Measurements from ENCODE around the gene PCDH10. TPM values are rescaled to one million over a fixed set of nuclear protein-coding genes. Genes with fewer than 3 reads are reported as not detected.

The PCDH10 gene
- total and polyA plus RNA-seq, 2 of the 8 experiments (the other 6 are each of a cell fraction or from before 2014, with no cell fraction given): 2.2 to 10.0 TPM

- Histone ChIP-seq H3K9ac (replicated peaks in 1 of 4; ENCODE audit: extremely low read depth in 1 of 4, low read depth in 3 of 4, low read length in 3 of 4) (no peak overlapping the region), H2BK5ac (ENCODE audit: low read depth, low read length) (no peak overlapping the region), H4K5ac (ENCODE audit: insufficient read length, low read depth, low read length) (no peak overlapping the region), H2AFZ (ENCODE audit: low read length) (no peak overlapping the region), H3K4me2 (ENCODE audit: insufficient read depth in 1 of 2, low read depth in 2 of 2, low read length in 2 of 2) (no peak overlapping the region), H2BK120ac (replicated peaks; ENCODE audit: low read depth, low read length) (no peak overlapping the region), H3K23ac (ENCODE audit: insufficient read length) (no peak overlapping the region), H4K20me1 (replicated peaks in 1 of 2; ENCODE audit: control insufficient read depth in 1 of 2, insufficient read depth in 2 of 2, low read length in 2 of 2) (no peaks in the 10 kb centered on the region), H3K79me1 (ENCODE audit: low read depth, low read length) (no peaks in the 10 kb centered on the region), H4K91ac (replicated peaks; ENCODE audit: insufficient read length, low read length) (no peak overlapping the region), H4K8ac (ENCODE audit: extremely low read depth, insufficient read depth, low read length) (no peak overlapping the region), H2BK20ac (ENCODE audit: low read length) (no peak overlapping the region), H3K4me3 (ENCODE audit: extremely low read depth in 1 of 4, insufficient read depth in 2 of 4, low read depth in 3 of 4, low read length in 4 of 4) (no peak overlapping the region), H3K9me3 (ENCODE audit: insufficient read depth in 2 of 2, low read depth in 1 of 2, low read length in 1 of 2) (no peaks in the 10 kb centered on the region), H3K79me2 (ENCODE audit: control insufficient read depth in 1 of 2, insufficient read depth in 2 of 2, low read length in 2 of 2) (no peaks in the 10 kb centered on the region), H3K56ac (replicated peaks; ENCODE audit: insufficient read length, low read depth, low read length) (no peak overlapping the region), H2BK12ac (ENCODE audit: low read depth, low read length) (no peak overlapping the region), H3K14ac (ENCODE audit: insufficient read length) (no peak overlapping the region), H2AK5ac (ENCODE audit: low read depth, low read length) (no peak overlapping the region), H3K4me1 (replicated peaks in 1 of 4; ENCODE audit: control insufficient read depth in 3 of 4, insufficient read depth in 4 of 4, low read length in 3 of 4) (no peaks in the 10 kb centered on the region), H2BK15ac (ENCODE audit: low read length) (no peak overlapping the region), H3K27ac (ENCODE audit: low read depth, low read length) (no peak overlapping the region), H3K4ac (replicated peaks; ENCODE audit: insufficient read length, low read depth, low read length) (no peak overlapping the region), H3K27me3 (replicated peaks in 1 of 4; ENCODE audit: control insufficient read depth in 3 of 4, extremely low read depth in 1 of 4, insufficient read depth in 3 of 4, low read length in 3 of 4) (no peaks in the 10 kb centered on the region), H3K36me3 (ENCODE audit: control insufficient read depth in 2 of 4, insufficient read depth in 4 of 4, low read length in 3 of 4) (no peaks in the 10 kb centered on the region), H3K18ac (ENCODE audit: extremely low read depth, low read length) (no peak overlapping the region), H3K23me2 (ENCODE audit: low read depth, low read length) (no peaks in the 10 kb centered on the region)
- no peak for DNase-seq (ENCODE audit: low read depth in 1 of 2, low spot score in 2 of 2)
- CTCF ChIA-PET (ENCODE audit: partially characterized antibody): interaction anchor here (0.6 kb wide), 1 partner anchor 195 kb away, joined by 3 read pairs; no protein-coding TSS in a partner anchor
- FAIRE-seq: no peak
- POLR2A ChIA-PET (ENCODE audit: partially characterized antibody): no interaction called here
- WGBS, 2 experiments (ENCODE audit: extremely low coverage in 1 of 2, insufficient coverage in 1 of 2, insufficient read length in 1 of 2, insufficient replicate concordance in 2 of 2, low coverage in 1 of 2, low lambda C conversion rate in 2 of 2, missing lambda C conversion rate in 1 of 2): 94% methylated on average over 5 of the region's 5 CpGs; no CpG with 5 or more reads in 1 of the 2 experiments
Measured at GRCh38 chr4:133186845-133187244, 37.8 kb downstream of the PCDH10 start.

Measured in H1 (cell line).